GM12873 (cell line): ENCODE data around the gene KIRREL3.

ENCODE experiments used
- CTCF ChIP-seq: IDR thresholded peaks from 2 replicates; pipeline ENCODE4 v1.5.1; 2012; ENCODE audit warnings: low read depth, mild to moderate bottlenecking, moderate library complexity, low read length, control low read depth; ENCODE audit not compliant: insufficient read depth; ENCODE audit errors: missing control alignments

Gene KIRREL3

DNA sequence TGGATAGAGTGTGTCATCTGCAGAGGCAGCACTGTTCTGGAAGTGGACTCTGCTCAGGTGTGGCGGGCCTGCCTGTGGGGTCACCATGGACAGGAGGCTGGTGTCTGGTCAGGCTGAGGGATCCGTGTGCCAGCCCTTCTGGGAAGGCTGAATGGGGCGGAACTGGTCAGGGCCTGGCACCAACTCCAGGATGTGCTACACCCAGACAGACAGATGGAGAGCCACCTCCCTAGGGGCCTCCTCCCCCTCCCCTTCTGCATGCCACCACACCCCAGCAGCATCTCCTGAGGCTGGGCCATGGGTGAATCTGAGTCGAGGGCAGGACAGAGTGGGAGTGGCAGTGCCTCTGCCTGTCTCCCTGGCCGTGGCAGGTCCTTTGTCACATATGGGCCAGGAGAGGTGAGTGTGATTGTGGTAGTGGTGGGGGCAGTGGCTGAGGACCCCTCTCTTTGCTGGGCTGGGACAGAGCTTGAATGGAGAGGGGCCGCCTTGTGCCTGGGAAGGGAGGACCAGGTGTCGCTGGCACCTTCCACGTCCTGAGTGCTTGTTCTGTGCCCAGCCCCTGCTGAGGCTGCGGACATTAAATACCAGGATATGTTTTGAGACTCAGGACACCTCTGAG is 616.0 kb downstream of the KIRREL3 start:
- TF ChIP-seq CTCF: no peak

GRCh38 chr11:126383339-126384335 is 616.9 kb downstream of the KIRREL3 start:
- TF ChIP-seq CTCF: no peak

- TF ChIP-seq CTCF: no peak
These were observed 619.7 kb downstream of the KIRREL3 start for GRCh38 chr11:126380909-126381308.

DNA sequence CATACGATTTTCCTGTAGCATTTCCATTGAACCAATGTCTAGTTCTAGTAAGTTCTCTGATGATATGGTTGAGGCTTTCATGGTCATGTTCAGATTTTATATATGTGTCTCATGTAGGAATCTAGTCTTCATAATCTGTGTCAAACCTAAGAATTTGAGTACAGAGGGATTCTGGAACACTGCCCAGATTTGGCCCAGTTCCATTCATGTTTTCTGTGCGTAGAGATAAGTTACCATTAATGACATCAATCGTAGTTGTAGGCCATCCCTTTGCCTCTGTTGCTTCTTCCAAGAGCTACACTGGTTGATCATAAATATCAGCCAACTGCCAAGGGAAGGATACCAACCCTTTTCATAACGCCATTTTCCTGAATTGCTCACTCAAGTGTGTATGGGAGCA is 621.8 kb downstream of the KIRREL3 start:
- no peak for TF ChIP-seq CTCF

- TF ChIP-seq CTCF: no peak
These were observed 624.8 kb downstream of the KIRREL3 start for GRCh38 chr11:126375726-126376125.
